IPS-18a (cell line): ENCODE measurements around the gene PHEX.

ENCODE experiments used
- H3K27ac ChIP-seq: one replicate; pipeline ENCODE4 v1.5.1; 2013; ENCODE audit warnings: low read length
- H3K27me3 ChIP-seq: one replicate; pipeline ENCODE4 v1.6.1; 2013; ENCODE audit warnings: mild to moderate bottlenecking, low read length; ENCODE audit not compliant: control insufficient read depth, insufficient read depth
- H3K36me3 ChIP-seq: one replicate; pipeline ENCODE4 v1.6.1; 2013; ENCODE audit warnings: low read depth, low read length; ENCODE audit not compliant: control insufficient read depth
- H3K4me1 ChIP-seq: one replicate; pipeline ENCODE4 v1.6.1; 2013; ENCODE audit warnings: low read depth, low read length; ENCODE audit not compliant: control insufficient read depth
- H3K4me3 ChIP-seq: one replicate; pipeline ENCODE4 v1.5.1; 2013; ENCODE audit warnings: low read length
- H3K9ac ChIP-seq: one replicate; pipeline ENCODE4 v1.6.1; 2013; ENCODE audit warnings: mild to moderate bottlenecking, low read length, moderate library complexity
- H3K9me3 ChIP-seq: one replicate; pipeline ENCODE4 v1.6.1; 2013; ENCODE audit warnings: low read depth, low read length; ENCODE audit not compliant: control insufficient read depth

Gene PHEX

GRCh38 chrX:22032084-22032483 lies at the start of gene PHEX:
TSS of gene PHEX (plus strand) at chrX:22032325. CDS start at chrX:22033006, 681 bp downstream.
- H3K36me3 ChIP-seq = no peaks in the 10 kb centered on the region
- no peaks in the 10 kb centered on the region for H3K27me3 ChIP-seq
- no peak within 1 kb of the TSS for H3K9ac ChIP-seq
- no peak within 1 kb of the TSS for H3K4me3 ChIP-seq
- H3K4me1 ChIP-seq = no peaks in the 10 kb centered on the region
- H3K27ac ChIP-seq = no peak within 1 kb of the TSS
- H3K9me3 ChIP-seq = no peaks in the 10 kb centered on the region

- no peak overlapping the region for H3K4me3 ChIP-seq
- no peak overlapping the region for H3K9ac ChIP-seq
- H3K4me1 ChIP-seq = no peaks in the 10 kb centered on the region
- no peak overlapping the region for H3K27ac ChIP-seq
- peaks cover 6% of the 10 kb centered on the region for H3K9me3 ChIP-seq
- H3K36me3 ChIP-seq = peaks cover 23% of the 10 kb centered on the region
- no peaks in the 10 kb centered on the region for H3K27me3 ChIP-seq
These were observed 46.8 kb upstream of the PHEX start for GRCh38 chrX:21985332-21985777.

GRCh38 chrX:21986596-21986995 lies 45.5 kb upstream of the PHEX start:
- no peak overlapping the region for H3K27ac ChIP-seq
- H3K36me3 ChIP-seq = peaks cover 23% of the 10 kb centered on the region
- H3K27me3 ChIP-seq = no peaks in the 10 kb centered on the region
- no peaks in the 10 kb centered on the region for H3K4me1 ChIP-seq
- H3K4me3 ChIP-seq = no peak overlapping the region
- H3K9ac ChIP-seq = no peak overlapping the region
- H3K9me3 ChIP-seq = peaks cover 1% of the 10 kb centered on the region

- Histone ChIP-seq H3K36me3 (peaks cover 30% of the 10 kb centered on the region), H3K4me1 (no peaks in the 10 kb centered on the region), H3K9me3 (no peaks in the 10 kb centered on the region), H3K9ac (no peak overlapping the region), H3K4me3 (no peak overlapping the region), H3K27ac (no peak overlapping the region), H3K27me3 (no peaks in the 10 kb centered on the region)
These were observed 42.7 kb upstream of the PHEX start for GRCh38 chrX:21989384-21989783.

- Histone ChIP-seq H3K4me3 (no peak overlapping the region), H3K4me1 (no peaks in the 10 kb centered on the region), H3K9ac (no peak overlapping the region), H3K9me3 (peaks cover 3% of the 10 kb centered on the region), H3K36me3 (peaks cover 30% of the 10 kb centered on the region), H3K27me3 (no peaks in the 10 kb centered on the region), H3K27ac (no peak overlapping the region)
These were observed 41.3 kb upstream of the PHEX start for GRCh38 chrX:21990832-21991231.

- H3K27ac ChIP-seq = no peak overlapping the region
- peaks cover 5% of the 10 kb centered on the region for H3K9me3 ChIP-seq
- no peaks in the 10 kb centered on the region for H3K27me3 ChIP-seq
- H3K4me1 ChIP-seq = no peaks in the 10 kb centered on the region
- no peak overlapping the region for H3K4me3 ChIP-seq
- no peak overlapping the region for H3K9ac ChIP-seq
- H3K36me3 ChIP-seq = peaks cover 26% of the 10 kb centered on the region
These were observed 40.6 kb upstream of the PHEX start for GRCh38 chrX:21991504-21991903.

- Histone ChIP-seq H3K27ac (no peak overlapping the region), H3K9ac (no peak overlapping the region), H3K27me3 (no peaks in the 10 kb centered on the region), H3K4me1 (no peaks in the 10 kb centered on the region), H3K9me3 (peaks cover 10% of the 10 kb centered on the region), H3K36me3 (peaks cover 13% of the 10 kb centered on the region), H3K4me3 (no peak overlapping the region)
These were observed 38.9 kb upstream of the PHEX start for GRCh38 chrX:21993265-21993664.

- Histone ChIP-seq H3K9me3 (peaks cover 10% of the 10 kb centered on the region), H3K9ac (no peak overlapping the region), H3K27me3 (no peaks in the 10 kb centered on the region), H3K4me1 (no peaks in the 10 kb centered on the region), H3K27ac (no peak overlapping the region), H3K4me3 (no peak overlapping the region), H3K36me3 (peaks cover 7% of the 10 kb centered on the region)
These were observed 35.2 kb upstream of the PHEX start for GRCh38 chrX:21996872-21997455.

GRCh38 chrX:21998037-21998436 lies 34.1 kb upstream of the PHEX start:
- Histone ChIP-seq H3K27me3 (no peaks in the 10 kb centered on the region), H3K36me3 (peaks cover 2% of the 10 kb centered on the region), H3K27ac (no peak overlapping the region), H3K9me3 (peaks cover 10% of the 10 kb centered on the region), H3K4me3 (no peak overlapping the region), H3K4me1 (no peaks in the 10 kb centered on the region), H3K9ac (no peak overlapping the region)

- H3K27ac ChIP-seq = no peak overlapping the region
- H3K4me1 ChIP-seq = no peaks in the 10 kb centered on the region
- peaks cover 7% of the 10 kb centered on the region for H3K9me3 ChIP-seq
- H3K9ac ChIP-seq = no peak overlapping the region
- H3K36me3 ChIP-seq = no peaks in the 10 kb centered on the region
- H3K4me3 ChIP-seq = no peak overlapping the region
- H3K27me3 ChIP-seq = no peaks in the 10 kb centered on the region
These were observed 27.3 kb upstream of the PHEX start for GRCh38 chrX:22004866-22005265.

GRCh38 chrX:22012051-22012450 lies 20.1 kb upstream of the PHEX start:
- no peak overlapping the region for H3K27ac ChIP-seq
- H3K9ac ChIP-seq = no peak overlapping the region
- H3K9me3 ChIP-seq = peaks cover 4% of the 10 kb centered on the region
- no peaks in the 10 kb centered on the region for H3K4me1 ChIP-seq
- no peaks in the 10 kb centered on the region for H3K36me3 ChIP-seq
- H3K27me3 ChIP-seq = no peaks in the 10 kb centered on the region
- no peak overlapping the region for H3K4me3 ChIP-seq

GRCh38 chrX:22012931-22013330 lies 19.2 kb upstream of the PHEX start:
- Histone ChIP-seq H3K4me3 (no peak overlapping the region), H3K27ac (no peak overlapping the region), H3K4me1 (no peaks in the 10 kb centered on the region), H3K9me3 (peaks cover 4% of the 10 kb centered on the region), H3K27me3 (no peaks in the 10 kb centered on the region), H3K36me3 (no peaks in the 10 kb centered on the region), H3K9ac (no peak overlapping the region)
